Left ventricle myocardium superior (tissue), 1 donor: Measurements from ENCODE around the gene PPIG. TPM values are rescaled to one million over a fixed set of nuclear protein-coding genes. Genes with fewer than 3 reads are reported as not detected.
"Not testable (repeated sequence)": the region's sequence is repeated elsewhere in the genome, so short reads cannot be mapped to it uniquely, and the experiment has no call there.

Source experiments
- ATAC-seq: fragments of 200-7000 bp; cut with Tn5 transposase; one replicate; pipeline ENCODE4 v1.9.1; 2020; ENCODE audit warnings: mild to moderate bottlenecking, moderate library complexity
- DNase-seq: peaks from one replicate; pipeline ENCODE4 v3.0.0-alpha.2; 2020
- intact Hi-C: fragments of 100-400 bp; cut with micrococcal nuclease; formaldehyde crosslinking; loops from one replicate; pipeline ENCODE4 v1.11.0; 2022
- long read RNA-seq: library from polyadenylated mRNA; unstranded; transcript quantifications from one replicate; pipeline ENCODE4 v2.0.0, GENCODE V29; 2021
- total RNA-seq: library from RNA; stranded (reverse); fragmentation: NEBNext Ultra II Directional; extraction: Animal tissue kit (Norgen Biotek cat#: 25700); gene quantifications from one replicate; pipeline ENCODE4 v1.2.1, GENCODE V29; 2021
- donor health status: DM: no; HTN: yes; CAD: no; lungs with severe emphysema.

Gene PPIG
- total RNA-seq = 35.2 TPM
- long read RNA-seq, transcript PPIG-203 (10 exons, 1,062 nt) = minor isoform, 5 of 54 reads
- long read RNA-seq, transcript PPIG-207 (14 exons, 2,498 nt) = major isoform, 18 of 54 reads
- long read RNA-seq, partial matches to known transcripts = 22 of 54 reads
- long read RNA-seq, other reads (novel, unspliced or antisense) = 8 of 54 reads

GRCh38 chr2:169584005-169584877 is at the start of gene PPIG:
TSS of gene PPIG (plus strand) at chr2:169584351. CDS start at chr2:169604042, 19,691 bp downstream.
- DNase-seq (peak; percentile 92), ATAC-seq (peak; percentile 98)
- intact Hi-C loops = no loop called here

GRCh38 chr2:169539460-169539859 is 44.7 kb upstream of the PPIG start:
- DNase-seq, intact Hi-C loops, ATAC-seq: not testable (repeated sequence)

- ATAC-seq (no peak), DNase-seq (no peak)
- intact Hi-C loops = no loop called here
Observed at GRCh38 chr2:169540146-169540545, 44.0 kb upstream of the PPIG start.

GRCh38 chr2:169542433-169542832 is 41.7 kb upstream of the PPIG start:
- DNase-seq = no peak
- intact Hi-C loops = no loop called here
- no peak for ATAC-seq

GRCh38 chr2:169546756-169547155 is 37.4 kb upstream of the PPIG start:
- intact Hi-C loops = no loop called here
- ATAC-seq (no peak), DNase-seq (no peak)

GRCh38 chr2:169561364-169561763 is 22.8 kb upstream of the PPIG start:
- DNase-seq = no peak
- intact Hi-C loops = no loop called here
- ATAC-seq = no peak

GRCh38 chr2:169562084-169562483 is 22.1 kb upstream of the PPIG start:
- DNase-seq, ATAC-seq, intact Hi-C loops: not testable (repeated sequence)

GRCh38 chr2:169562519-169562918 is 21.6 kb upstream of the PPIG start:
- intact Hi-C loops = no loop called here
- no peak for ATAC-seq
- DNase-seq = no peak

GRCh38 chr2:169565686-169566085 is 18.5 kb upstream of the PPIG start:
- DNase-seq = no peak
- intact Hi-C loops = no loop called here
- ATAC-seq = no peak

- intact Hi-C loops = no loop called here
- DNase-seq (no peak), ATAC-seq (no peak)
Observed at GRCh38 chr2:169569948-169570347, 14.2 kb upstream of the PPIG start.

- DNase-seq, ATAC-seq, intact Hi-C loops: not testable (repeated sequence)
Observed at GRCh38 chr2:169570752-169571151, 13.4 kb upstream of the PPIG start.

GRCh38 chr2:169571571-169571970 is 12.6 kb upstream of the PPIG start:
- intact Hi-C loops = no loop called here
- ATAC-seq (no peak), DNase-seq (no peak)

GRCh38 chr2:169572189-169572588 is 12.0 kb upstream of the PPIG start:
- intact Hi-C loops = no loop called here
- no peak for ATAC-seq
- DNase-seq = no peak

GRCh38 chr2:169572821-169573159 is 11.4 kb upstream of the PPIG start:
- DNase-seq = no peak
- ATAC-seq = no peak
- intact Hi-C loops = no loop called here

- DNase-seq (peak; percentile 93), ATAC-seq (peak; percentile 99)
- intact Hi-C loops = no loop called here
Observed at GRCh38 chr2:169573160-169573973, 10.8 kb upstream of the PPIG start, which contains the start of gene FASTKD1. TSS of gene FASTKD1 (minus strand) at chr2:169573865. CDS start at chr2:169572029, 1,836 bp downstream.

- no peak for ATAC-seq
- intact Hi-C loops = no loop called here
- no peak for DNase-seq
Observed at GRCh38 chr2:169573974-169574299, 10.2 kb upstream of the PPIG start.

GRCh38 chr2:169574539-169574938 is 9.6 kb upstream of the PPIG start:
- ATAC-seq, DNase-seq, intact Hi-C loops: not testable (repeated sequence)

GRCh38 chr2:169575264-169575663 is 8.9 kb upstream of the PPIG start:
- DNase-seq, intact Hi-C loops, ATAC-seq: not testable (repeated sequence)

GRCh38 chr2:169579044-169579443 is 5.1 kb upstream of the PPIG start:
- DNase-seq (no peak), ATAC-seq (no peak)
- intact Hi-C loops = no loop called here
